NCI-H2227 (cell line): ENCODE measurements around the gene SRGAP3.

Experiments used
- DNase-seq: peaks from one replicate; lab custom pipeline; 2025; ENCODE audit not compliant: unreplicated experiment; lab: John Stamatoyannopoulos, UW

SRGAP3 gene

GRCh38 chr3:9026320-9027045 is 223.0 kb downstream of the SRGAP3 start:
- DNase-seq, result no peak

DNA sequence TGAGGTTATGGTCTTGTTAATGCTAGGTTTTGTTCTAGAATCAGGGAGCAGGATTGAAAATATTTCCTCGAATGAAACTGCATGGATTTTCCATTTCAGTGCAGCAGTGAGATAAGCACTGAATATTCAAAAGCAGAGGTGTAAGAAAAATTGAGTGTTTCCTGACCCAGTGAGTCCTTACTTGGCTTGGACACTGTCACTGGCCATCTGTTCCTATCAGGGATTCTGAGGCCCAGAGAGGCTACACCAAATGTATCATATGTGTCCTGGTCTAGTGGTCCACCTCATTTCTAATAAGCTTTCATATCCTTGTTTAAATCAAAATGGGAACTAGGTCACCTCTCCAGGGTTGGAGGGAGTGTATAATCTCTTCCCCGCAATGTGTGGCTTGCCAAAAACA is 225.1 kb downstream of the SRGAP3 start:
- no peak for DNase-seq

- DNase-seq, result no peak
Measured at GRCh38 chr3:9023226-9023590, 226.2 kb downstream of the SRGAP3 start.

GRCh38 chr3:9022305-9023225 is 226.9 kb downstream of the SRGAP3 start:
- DNase-seq, result no peak

GRCh38 chr3:9021271-9022009 is 228.0 kb downstream of the SRGAP3 start:
- DNase-seq, result no peak

DNA sequence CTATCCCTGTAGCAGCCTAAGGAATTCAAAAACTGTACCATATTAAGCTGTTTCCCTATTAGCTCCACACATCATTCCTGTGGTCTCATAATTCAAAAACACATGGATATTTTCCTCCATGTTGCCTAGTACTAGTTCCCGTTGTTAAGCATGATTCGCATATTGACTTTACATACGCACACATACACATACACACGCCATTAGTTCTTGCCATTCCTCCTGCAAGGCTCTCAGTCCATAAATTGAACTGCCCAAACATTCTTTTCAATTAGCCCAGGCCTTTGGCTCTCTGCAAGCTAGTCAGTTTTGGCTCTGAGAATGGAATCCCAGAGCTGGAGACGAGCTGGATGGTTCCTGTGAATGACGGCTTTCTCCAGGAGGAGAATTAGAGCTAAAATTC is 229.0 kb downstream of the SRGAP3 start:
- no peak for DNase-seq

GRCh38 chr3:9019259-9019961 is 230.0 kb downstream of the SRGAP3 start:
- no peak for DNase-seq

- no peak for DNase-seq
Measured at GRCh38 chr3:9015250-9015649, 234.2 kb downstream of the SRGAP3 start.

DNA sequence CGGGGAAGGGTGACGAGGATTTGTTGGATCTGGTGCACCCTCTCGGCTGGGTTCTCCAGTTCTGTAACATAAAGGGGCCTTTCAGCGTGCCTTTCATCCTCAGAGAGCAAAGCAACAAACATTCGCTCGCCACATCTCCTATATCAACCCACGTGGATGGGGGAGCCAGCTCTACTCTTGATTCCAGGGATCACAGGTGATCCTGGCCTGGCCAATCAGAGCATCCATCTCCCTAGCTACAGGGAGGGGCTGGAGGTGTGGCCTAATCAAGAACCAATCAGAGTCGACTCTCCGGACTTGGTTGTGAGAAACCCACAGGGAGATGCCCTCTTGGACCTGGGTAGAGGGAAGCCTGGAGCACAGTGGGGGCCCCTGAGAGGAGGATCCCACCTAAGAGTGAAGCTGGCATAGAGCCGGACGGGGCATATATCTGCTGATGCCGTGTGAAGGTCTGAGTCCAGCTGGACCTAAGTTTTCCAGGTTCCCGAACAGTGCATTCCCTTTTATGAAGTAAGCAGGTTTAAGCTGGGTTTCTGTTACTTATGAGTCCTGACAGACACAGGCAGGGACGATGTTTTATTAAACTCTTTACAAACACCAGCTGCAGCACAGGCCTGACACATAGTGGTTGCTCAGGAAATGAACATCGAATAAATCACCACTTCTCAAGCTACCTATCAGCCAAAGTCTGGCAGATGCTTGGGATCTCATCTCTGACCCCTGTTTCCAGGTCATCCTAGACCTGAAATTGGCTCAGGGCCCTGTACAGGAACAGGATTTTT is 235.5 kb downstream of the SRGAP3 start:
- no peak for DNase-seq

- no peak for DNase-seq
Measured at GRCh38 chr3:9012521-9012920, 236.9 kb downstream of the SRGAP3 start.

GRCh38 chr3:9009976-9010545 is 239.4 kb downstream of the SRGAP3 start:
- DNase-seq, result no peak

DNA sequence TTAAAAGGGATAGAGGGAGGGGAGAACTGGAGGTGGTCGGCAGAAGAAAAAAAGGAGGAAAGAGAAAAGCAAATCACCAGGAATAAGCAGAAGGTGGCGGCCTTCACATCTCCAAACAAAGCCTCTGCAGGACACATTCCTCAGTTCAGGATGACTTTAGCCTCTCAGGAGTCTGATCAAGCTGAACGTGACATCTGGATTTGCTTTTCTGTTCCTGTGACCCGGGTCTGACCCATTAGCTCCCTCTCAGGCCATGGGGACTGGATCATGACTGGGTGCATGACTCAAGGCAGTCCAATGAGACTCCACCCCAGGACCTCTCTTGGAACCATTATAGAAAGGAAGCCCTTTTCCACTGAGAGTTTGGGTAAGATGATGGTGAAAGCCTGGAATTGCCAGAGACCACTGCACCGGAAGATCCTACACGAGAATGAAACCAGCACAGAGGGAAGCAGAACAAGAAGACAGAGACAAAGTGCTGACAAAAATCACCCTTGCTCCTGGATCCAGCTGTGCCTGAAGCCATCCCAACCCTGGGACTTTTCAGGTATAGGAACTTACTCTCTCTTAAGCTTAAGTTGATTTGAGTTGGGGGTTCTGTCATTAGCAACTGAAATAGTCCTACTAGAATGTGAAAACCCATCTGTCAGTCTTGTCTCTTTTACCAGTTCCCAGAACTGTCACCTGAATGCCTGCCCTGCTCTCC is 240.7 kb downstream of the SRGAP3 start:
- DNase-seq, result no peak

GRCh38 chr3:9007928-9008327 is 241.5 kb downstream of the SRGAP3 start:
- DNase-seq, result no peak

DNA sequence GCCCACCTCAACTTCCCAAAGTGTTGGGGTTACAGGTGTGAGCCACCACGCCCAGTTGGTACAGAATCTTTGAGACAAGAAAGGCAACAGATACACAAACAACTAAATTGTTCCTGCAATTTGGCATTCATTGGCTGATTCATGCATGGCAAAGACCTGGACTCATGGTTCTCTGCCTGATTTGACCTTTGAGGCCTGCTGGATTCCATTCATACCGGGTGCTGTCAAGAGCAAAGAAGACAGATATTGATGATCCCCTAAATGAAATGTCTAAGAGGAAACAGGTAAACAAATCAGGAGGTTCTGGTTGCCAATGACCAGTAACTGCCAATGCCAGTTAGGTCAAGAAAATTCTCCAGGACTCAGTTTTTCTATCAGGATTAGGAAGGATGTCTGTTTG is 242.2 kb downstream of the SRGAP3 start:
- DNase-seq, result no peak

- DNase-seq, result no peak
Measured at GRCh38 chr3:9000041-9000440, 249.4 kb downstream of the SRGAP3 start.

- DNase-seq, result no peak
Measured at GRCh38 chr3:8997151-8997550, 252.3 kb downstream of the SRGAP3 start.

DNA sequence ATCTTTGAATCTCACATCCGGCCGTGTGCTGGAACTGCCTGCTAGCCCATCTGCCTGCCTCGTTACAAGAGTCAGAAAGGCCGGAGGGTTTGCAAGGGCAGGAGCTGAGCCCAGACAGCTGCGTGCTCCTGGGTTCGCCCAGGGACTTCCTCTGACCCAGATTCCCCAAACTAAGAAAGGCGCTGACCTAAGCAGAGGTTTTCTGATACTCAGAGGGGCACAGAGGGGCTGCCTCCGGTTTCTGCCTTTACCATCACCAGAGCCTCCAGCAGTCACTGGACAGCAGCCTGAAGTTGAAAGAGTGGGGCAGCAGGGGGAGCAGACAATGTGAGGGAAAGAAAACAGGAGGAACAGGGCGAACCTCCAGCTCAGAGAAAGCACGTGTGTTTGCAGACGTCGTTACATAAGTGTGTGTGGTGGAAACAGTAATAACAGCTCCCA is 252.7 kb downstream of the SRGAP3 start:
- DNase-seq, result no peak

DNA sequence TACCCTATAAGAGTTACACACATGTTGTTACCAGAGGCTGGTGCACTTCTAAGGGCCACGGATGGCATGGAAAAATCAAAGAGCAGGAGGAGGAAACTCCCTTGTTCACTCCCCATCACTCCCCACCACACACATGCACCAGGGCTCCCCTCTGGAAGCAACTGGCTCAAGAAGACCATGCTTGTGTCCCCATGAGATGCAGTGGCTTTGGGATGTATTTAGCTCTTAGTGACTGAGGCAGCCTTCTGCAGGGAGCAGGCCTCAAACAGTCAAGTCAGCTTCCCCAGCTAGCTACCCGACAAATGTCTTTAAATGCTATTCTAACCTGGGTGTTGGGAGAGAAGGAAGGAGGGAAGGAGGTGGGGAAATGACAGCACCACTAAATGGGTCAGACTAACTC is 253.2 kb downstream of the SRGAP3 start:
- no peak for DNase-seq

DNA sequence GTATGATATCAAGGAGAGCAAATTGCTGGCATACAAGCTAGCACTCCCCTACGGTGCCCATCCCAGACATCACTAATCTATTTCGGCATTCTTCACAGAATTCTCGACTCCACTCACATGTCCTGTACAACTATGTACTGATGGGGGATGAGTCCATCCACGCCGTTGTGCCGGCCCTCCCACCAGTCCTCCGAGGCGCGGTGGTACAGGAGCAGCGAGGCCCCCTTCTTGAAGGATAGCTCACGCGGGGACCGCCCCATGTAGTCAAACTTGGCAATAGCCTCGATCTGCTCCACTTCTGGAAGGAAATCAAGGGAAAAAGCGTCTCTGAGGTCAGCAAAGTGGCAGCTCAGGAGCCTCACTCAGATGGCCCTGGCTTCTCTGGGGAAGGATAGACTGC is 255.2 kb downstream of the SRGAP3 start:
- no peak for DNase-seq
